PC-3 (cell line): ENCODE data around the gene CYB561D2.

Experiments used
- EZH2 ChIP-seq: fragments of 300-600 bp; sonication (generic); IDR thresholded peaks from one replicate; pipeline ENCODE4 v1.6.1; 2017; ENCODE audit warnings: antibody characterized with exemption, mild to moderate bottlenecking, low read length; ENCODE audit not compliant: unreplicated experiment
- EZH2phosphoT487 ChIP-seq: fragments of 300-600 bp; sonication (generic); IDR thresholded peaks from 2 replicates; pipeline ENCODE4 v1.6.1; 2018; ENCODE audit warnings: mild to moderate bottlenecking, antibody characterized with exemption, low read length, borderline replicate concordance
- TF ChIP-seq, protein P1 (sequence below): fragments of 300-600 bp; sonication (generic); conservative IDR thresholded peaks from 2 replicates; pipeline ENCODE4 v1.5.1; 2017; ENCODE audit warnings: antibody characterized with exemption, low read depth, mild to moderate bottlenecking, low read length

DNA sequence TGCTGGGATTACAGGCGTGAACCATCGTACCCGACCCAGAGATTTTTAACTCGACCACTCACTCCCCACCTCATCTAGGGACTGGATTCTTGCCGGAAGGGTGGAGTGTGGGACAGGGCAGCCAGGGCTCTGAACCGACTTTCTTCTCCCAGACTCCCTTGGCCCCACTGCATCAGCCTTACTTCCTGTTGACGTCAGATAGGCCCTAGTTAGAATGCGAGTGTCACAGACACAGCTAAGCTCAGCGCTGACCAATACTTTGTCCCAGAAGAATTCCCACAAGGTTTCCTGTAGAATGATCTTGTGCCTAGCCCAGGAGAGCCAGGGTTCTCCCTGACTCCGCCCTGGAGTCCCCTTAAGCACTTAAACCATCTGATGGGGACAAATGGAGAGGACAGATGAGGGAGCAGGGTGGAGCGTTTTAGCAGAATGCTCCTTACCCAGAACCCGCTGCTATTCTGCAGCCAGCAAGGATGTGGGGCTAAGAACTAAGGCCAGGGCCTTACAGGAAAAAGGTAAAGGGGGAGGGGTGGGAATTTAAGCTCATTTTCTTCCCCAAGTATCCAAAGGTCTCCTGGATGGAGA is 16.8 kb upstream of the CYB561D2 start:
- no peak for TF ChIP-seq EZH2
- TF ChIP-seq, protein P1, sequence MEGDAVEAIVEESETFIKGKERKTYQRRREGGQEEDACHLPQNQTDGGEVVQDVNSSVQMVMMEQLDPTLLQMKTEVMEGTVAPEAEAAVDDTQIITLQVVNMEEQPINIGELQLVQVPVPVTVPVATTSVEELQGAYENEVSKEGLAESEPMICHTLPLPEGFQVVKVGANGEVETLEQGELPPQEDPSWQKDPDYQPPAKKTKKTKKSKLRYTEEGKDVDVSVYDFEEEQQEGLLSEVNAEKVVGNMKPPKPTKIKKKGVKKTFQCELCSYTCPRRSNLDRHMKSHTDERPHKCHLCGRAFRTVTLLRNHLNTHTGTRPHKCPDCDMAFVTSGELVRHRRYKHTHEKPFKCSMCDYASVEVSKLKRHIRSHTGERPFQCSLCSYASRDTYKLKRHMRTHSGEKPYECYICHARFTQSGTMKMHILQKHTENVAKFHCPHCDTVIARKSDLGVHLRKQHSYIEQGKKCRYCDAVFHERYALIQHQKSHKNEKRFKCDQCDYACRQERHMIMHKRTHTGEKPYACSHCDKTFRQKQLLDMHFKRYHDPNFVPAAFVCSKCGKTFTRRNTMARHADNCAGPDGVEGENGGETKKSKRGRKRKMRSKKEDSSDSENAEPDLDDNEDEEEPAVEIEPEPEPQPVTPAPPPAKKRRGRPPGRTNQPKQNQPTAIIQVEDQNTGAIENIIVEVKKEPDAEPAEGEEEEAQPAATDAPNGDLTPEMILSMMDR: no peak
- TF ChIP-seq EZH2phosphoT487: no peak
